GM23338 (cell line): ENCODE measurements around the gene RIC1.

Experiments used
- CTCF ChIP-seq, 2 experiments: fragments of 200-600 bp in 1 of 2; sonication (generic) in 1 of 2; conservative IDR thresholded peaks; 2 replicates each; pipeline versions ENCODE4 v1.5.1 to v1.6.1; 2016 to 2017; ENCODE audit warnings: antibody characterized with exemption in 2 of 2, low read depth in 2 of 2, mild to moderate bottlenecking in 2 of 2, moderate library complexity in 1 of 2
- EZH2 ChIP-seq: fragments of 200-600 bp; sonication (generic); IDR thresholded peaks from one replicate; pipeline ENCODE4 v1.8.0; 2017; ENCODE audit warnings: antibody characterized with exemption, mild to moderate bottlenecking, low read depth; ENCODE audit not compliant: unreplicated experiment
- EZH2phosphoT487 ChIP-seq: fragments of 200-600 bp; sonication (generic); IDR thresholded peaks from one replicate; pipeline ENCODE4 v1.8.1; 2018; ENCODE audit warnings: antibody characterized with exemption; ENCODE audit not compliant: unreplicated experiment
- JUNB ChIP-seq: IDR thresholded peaks from one replicate; pipeline ENCODE4 v1.6.1; 2016; ENCODE audit warnings: antibody characterized with exemption; ENCODE audit not compliant: unreplicated experiment
- POLR2AphosphoS5 ChIP-seq: IDR thresholded peaks from 2 replicates; pipeline ENCODE4 v1.6.1; 2016; ENCODE audit warnings: antibody characterized with exemption, low read depth
- REST ChIP-seq: IDR thresholded peaks from one replicate; pipeline ENCODE4 v1.6.1; 2018; ENCODE audit warnings: antibody characterized with exemption; ENCODE audit not compliant: unreplicated experiment

- TF ChIP-seq CTCF (conservative IDR thresholded peaks at IDR 0.05; ENCODE audit: low read depth in 2 of 2): no peak
- TF ChIP-seq REST: no peak
- TF ChIP-seq JUNB: no peak
- no peak for TF ChIP-seq EZH2
- TF ChIP-seq EZH2phosphoT487: no peak
- TF ChIP-seq POLR2AphosphoS5: no peak
Observed at GRCh38 chr9:5690278-5690677, 61.4 kb downstream of the RIC1 start.
